ENCODE results near the gene CCDC27. TPM values are rescaled to one million over a fixed set of nuclear protein-coding genes. Genes with fewer than 3 reads are reported as not detected.

The CCDC27 gene
- polyA plus RNA-seq, 1 donor: 0.14 TPM

GRCh38 chr1:3777078-3777547, 24.9 kb downstream of the CCDC27 start:
- DNase-seq: no peak

GRCh38 chr1:3777647-3778589, 25.7 kb downstream of the CCDC27 start:
- no peak for DNase-seq

GRCh38 chr1:3778590-3779264, 26.5 kb downstream of the CCDC27 start:
- DNase-seq: no peak

- DNase-seq: no peak
Measured at GRCh38 chr1:3779265-3779911, 27.1 kb downstream of the CCDC27 start.

GRCh38 chr1:3779912-3780416, 27.7 kb downstream of the CCDC27 start:
- no peak for DNase-seq

GRCh38 chr1:3780901-3781300, 28.7 kb downstream of the CCDC27 start:
- DNase-seq: no peak

- no peak for DNase-seq
Measured at GRCh38 chr1:3783651-3784474, 31.6 kb downstream of the CCDC27 start.

- no peak for DNase-seq
Measured at GRCh38 chr1:3785045-3785444, 32.8 kb downstream of the CCDC27 start.

- no peak for DNase-seq
Measured at GRCh38 chr1:3785456-3786157, 33.4 kb downstream of the CCDC27 start.

GRCh38 chr1:3786468-3787348, 34.5 kb downstream of the CCDC27 start:
- DNase-seq: no peak

- DNase-seq: no peak
Measured at GRCh38 chr1:3787349-3787715, 35.1 kb downstream of the CCDC27 start.

GRCh38 chr1:3787745-3788605, 35.7 kb downstream of the CCDC27 start:
- no peak for DNase-seq

GRCh38 chr1:3788756-3789420, 36.6 kb downstream of the CCDC27 start:
- no peak for DNase-seq

GRCh38 chr1:3789421-3790300, 37.4 kb downstream of the CCDC27 start:
- no peak for DNase-seq

- DNase-seq: no peak
Measured at GRCh38 chr1:3790500-3790923, 38.3 kb downstream of the CCDC27 start.

- DNase-seq: no peak
Measured at GRCh38 chr1:3790952-3791351, 38.7 kb downstream of the CCDC27 start.

GRCh38 chr1:3795453-3796214, 43.4 kb downstream of the CCDC27 start:
- DNase-seq: no peak

Measured in hindlimb muscle (tissue), 1 donor.